H1 (cell line): ENCODE results near the gene AMPH. TPM values are rescaled to one million over a fixed set of nuclear protein-coding genes. Genes with fewer than 3 reads are reported as not detected.

Experiments
- CTCF ChIA-PET: fragments of 300-600 bp; sonication (Branson Sonifier 250); formaldehyde crosslinking; loops from one replicate; lab custom pipeline; 2021; ENCODE audit not compliant: partially characterized antibody; lab: Charles Lee
- POLR2A ChIA-PET: fragments of 300-600 bp; sonication (Branson Sonifier 250); formaldehyde crosslinking; loops from one replicate; lab custom pipeline; 2021; ENCODE audit warnings: inconsistent platforms; ENCODE audit not compliant: partially characterized antibody; lab: Charles Lee
- DNase-seq, 2 experiments: peaks; one replicate each; pipeline versions ENCODE4 v3.0.0 to v3.0.0-alpha.2; 2010 to 2022; ENCODE audit warnings: low spot score in 2 of 2, low read depth in 1 of 2, mixed read lengths in 1 of 2
- FAIRE-seq: peaks from 2 replicates; lab custom pipeline; 2011; peaks lifted over from hg19 to GRCh38; lab: Jason Lieb, UNC
- H2AFZ ChIP-seq: 2 replicates; pipeline ENCODE4 v1.8.1; 2012; ENCODE audit warnings: low read length, inconsistent platforms
- H2AK5ac ChIP-seq: 2 replicates; pipeline ENCODE4 v1.6.1; 2013; ENCODE audit warnings: low read depth, low read length
- H2BK120ac ChIP-seq: replicated peaks from 2 replicates; pipeline ENCODE3; 2013; ENCODE audit warnings: low read depth, low read length, inconsistent platforms
- H2BK12ac ChIP-seq: 2 replicates; pipeline ENCODE4 v1.6.1; 2013; ENCODE audit warnings: low read depth, low read length
- H2BK15ac ChIP-seq: 2 replicates; pipeline ENCODE4 v1.6.1; 2013; ENCODE audit warnings: low read length
- H2BK20ac ChIP-seq: 2 replicates; pipeline ENCODE4 v1.6.1; 2013; ENCODE audit warnings: low read length
- H2BK5ac ChIP-seq: 2 replicates; pipeline ENCODE4 v1.6.1; 2013; ENCODE audit warnings: low read depth, low read length
- H3K14ac ChIP-seq: 2 replicates; pipeline ENCODE4 v1.6.1; 2013; ENCODE audit warnings: inconsistent platforms; ENCODE audit not compliant: insufficient read length
- H3K18ac ChIP-seq: 2 replicates; pipeline ENCODE4 v1.6.1; 2013; ENCODE audit warnings: low read length; ENCODE audit errors: extremely low read depth
- H3K23ac ChIP-seq: 2 replicates; pipeline ENCODE4 v1.6.1; 2013; ENCODE audit warnings: inconsistent platforms; ENCODE audit not compliant: insufficient read length
- H3K23me2 ChIP-seq: 2 replicates; pipeline ENCODE4 v1.6.1; 2013; ENCODE audit warnings: low read depth, low read length
- H3K27ac ChIP-seq: 2 replicates; pipeline ENCODE4 v1.6.1; 2011; ENCODE audit warnings: low read depth, low read length, inconsistent platforms
- H3K27me3 ChIP-seq, 4 experiments: replicated peaks in 1 of 4; 1 replicate in 1 of 4; 2 replicates in 3 of 4; pipeline versions ENCODE4 v1.6.1 to v1.8.1; 2011 to 2013; ENCODE audit warnings: low read length in 3 of 4, mild to moderate bottlenecking in 3 of 4, inconsistent platforms in 2 of 4, mixed read lengths in 2 of 4, moderate library complexity in 1 of 4; ENCODE audit not compliant: control insufficient read depth in 3 of 4, insufficient read depth in 3 of 4; ENCODE audit errors: extremely low read depth in 1 of 4
- H3K36me3 ChIP-seq, 4 experiments: 2 replicates each; pipeline versions ENCODE4 v1.6.1 to v1.8.1; 2011 to 2013; ENCODE audit warnings: mild to moderate bottlenecking in 4 of 4, low read length in 3 of 4, moderate library complexity in 2 of 4, control low read depth in 1 of 4, inconsistent platforms in 1 of 4; ENCODE audit not compliant: insufficient read depth in 4 of 4, control insufficient read depth in 2 of 4
- H3K4ac ChIP-seq: replicated peaks from 2 replicates; pipeline ENCODE3; 2013; ENCODE audit warnings: low read length, low read depth, mixed read lengths, inconsistent platforms; ENCODE audit not compliant: insufficient read length
- H3K4me1 ChIP-seq, 4 experiments: replicated peaks in 1 of 4; 1 replicate in 1 of 4; 2 replicates in 3 of 4; pipeline versions ENCODE4 v1.6.1 to v1.8.1; 2011 to 2013; ENCODE audit warnings: low read length in 3 of 4, inconsistent platforms in 2 of 4, mixed read lengths in 1 of 4; ENCODE audit not compliant: insufficient read depth in 4 of 4, control insufficient read depth in 3 of 4
- H3K4me2 ChIP-seq, 2 experiments: 2 replicates each; pipeline versions ENCODE4 v1.6.1 to v1.8.1; 2011 to 2013; ENCODE audit warnings: low read depth in 2 of 2, low read length in 2 of 2, control low read depth in 1 of 2, inconsistent platforms in 1 of 2, mild to moderate bottlenecking in 1 of 2; ENCODE audit not compliant: insufficient read depth in 1 of 2
- H3K4me3 ChIP-seq, 4 experiments: fragments of 200-600, 300-600 bp in 1 of 4; sonication (generic), shearing (Covaris generic), sonication (Bioruptor Twin) in 1 of 4; 2 replicates each; pipeline versions ENCODE4 v1.5.1 to v1.8.1; 2011 to 2016; ENCODE audit warnings: low read length in 4 of 4, low read depth in 3 of 4, control low read depth in 2 of 4, inconsistent platforms in 2 of 4, mild to moderate bottlenecking in 2 of 4, mixed read lengths in 1 of 4, moderate library complexity in 1 of 4; ENCODE audit not compliant: insufficient read depth in 2 of 4; ENCODE audit errors: extremely low read depth in 1 of 4
- H3K56ac ChIP-seq: replicated peaks from 2 replicates; pipeline ENCODE3; 2013; ENCODE audit warnings: low read depth, mild to moderate bottlenecking, mixed read lengths, low read length, inconsistent platforms; ENCODE audit not compliant: insufficient read length
- H3K79me1 ChIP-seq: 2 replicates; pipeline ENCODE4 v1.6.1; 2013; ENCODE audit warnings: low read depth, low read length, control low read depth
- H3K79me2 ChIP-seq, 2 experiments: 2 replicates each; pipeline versions ENCODE4 v1.6.1 to v1.8.1; 2012 to 2013; ENCODE audit warnings: low read length in 2 of 2, mild to moderate bottlenecking in 2 of 2, inconsistent platforms in 1 of 2; ENCODE audit not compliant: insufficient read depth in 2 of 2, control insufficient read depth in 1 of 2
- H3K9ac ChIP-seq, 4 experiments: replicated peaks in 1 of 4; 1 replicate in 1 of 4; 2 replicates in 3 of 4; pipeline versions ENCODE4 v1.6.1 to v1.8.1; 2011 to 2013; ENCODE audit warnings: low read depth in 3 of 4, low read length in 3 of 4, control low read depth in 2 of 4, mild to moderate bottlenecking in 2 of 4, moderate library complexity in 2 of 4, inconsistent platforms in 1 of 4; ENCODE audit errors: extremely low read depth in 1 of 4
- H3K9me3 ChIP-seq, 2 experiments: 2 replicates each; pipeline versions ENCODE4 v1.6.1 to v1.8.1; 2012 to 2013; ENCODE audit warnings: mild to moderate bottlenecking in 2 of 2, moderate library complexity in 2 of 2, control low read depth in 1 of 2, inconsistent platforms in 1 of 2, low read depth in 1 of 2, low read length in 1 of 2, mixed read lengths in 1 of 2; ENCODE audit not compliant: insufficient read depth in 2 of 2
- H4K20me1 ChIP-seq, 2 experiments: replicated peaks in 1 of 2; 2 replicates each; pipeline versions ENCODE3 to v1.8.1; 2011 to 2013; ENCODE audit warnings: inconsistent platforms in 2 of 2, low read length in 2 of 2, mild to moderate bottlenecking in 1 of 2; ENCODE audit not compliant: insufficient read depth in 2 of 2, control insufficient read depth in 1 of 2
- H4K5ac ChIP-seq: 2 replicates; pipeline ENCODE4 v1.6.1; 2013; ENCODE audit warnings: low read length, low read depth, mixed read lengths, inconsistent platforms; ENCODE audit not compliant: insufficient read length
- H4K8ac ChIP-seq: 2 replicates; pipeline ENCODE4 v1.8.0; 2013; ENCODE audit warnings: mild to moderate bottlenecking, moderate library complexity, low read length, inconsistent platforms; ENCODE audit not compliant: insufficient read depth; ENCODE audit errors: extremely low read depth
- H4K91ac ChIP-seq: replicated peaks from 2 replicates; pipeline ENCODE3; 2013; ENCODE audit warnings: low read length, mixed read lengths, inconsistent platforms; ENCODE audit not compliant: insufficient read length
- CTBP2 ChIP-seq: IDR thresholded peaks from 2 replicates; pipeline ENCODE4 v1.7.0; 2011; ENCODE audit warnings: borderline replicate concordance, mild to moderate bottlenecking, moderate library complexity, mixed read lengths, low read length; ENCODE audit not compliant: insufficient read depth, insufficient read length
- SP1 ChIP-seq: IDR thresholded peaks from 2 replicates; pipeline ENCODE4 v1.6.1; 2011; ENCODE audit warnings: low read depth, low read length
- WGBS, 2 experiments: shearing (Covaris generic) in 1 of 2; methylation state at CpG; one replicate each; pipeline versions ENCODE4 v1.1.6 to v1.1.7; 2013 to 2015; ENCODE audit warnings: low lambda C conversion rate in 2 of 2, mixed read lengths in 2 of 2, inconsistent platforms in 1 of 2, low coverage in 1 of 2, missing lambda C conversion rate in 1 of 2; ENCODE audit not compliant: insufficient replicate concordance in 2 of 2, insufficient coverage in 1 of 2, insufficient read length in 1 of 2; ENCODE audit errors: extremely low coverage in 1 of 2, missing lambda C conversion rate in 1 of 2; 5-methylcytosine and 5-hydroxymethylcytosine counted together
- polyA plus RNA-seq, 7 experiments: library from polyadenylated mRNA; depleted of rRNA in 3 of 7; stranded (reverse) in 5 of 7; unstranded in 2 of 7; fragments of >200 nt in 5 of 7; fragments of 200-250 nt in 2 of 7; gene quantifications; 1 replicate in 5 of 7; 2 replicates in 1 of 7; 4 replicates in 1 of 7; pipeline versions ENCODE4 v1.2.1 to v1.2.3, GENCODE V29; 2011 to 2013; ENCODE audit warnings: missing spikeins in 2 of 7, mixed read lengths in 2 of 7
- total RNA-seq: library from RNA; stranded (reverse); fragmentation: NEBNext Ultra II Directional; extraction: Animal tissue kit (Norgen Biotek cat#: 25700); gene quantifications from 2 replicates; pipeline ENCODE4 v1.2.1, GENCODE V29; 2021

Gene AMPH
- total and polyA plus RNA-seq, 2 of the 8 experiments (the other 6 are each of a cell fraction or from before 2014, with no cell fraction given): 7.3 to 12.2 TPM

- no peak overlapping the region for H3K27ac ChIP-seq
- H3K79me2 ChIP-seq: no peaks in the 10 kb centered on the region
- H2AFZ ChIP-seq: no peak overlapping the region
- no peak overlapping the region for H3K56ac ChIP-seq
- no peaks in the 10 kb centered on the region for H3K23me2 ChIP-seq
- no peaks in the 10 kb centered on the region for H3K27me3 ChIP-seq
- H3K9me3 ChIP-seq: no peaks in the 10 kb centered on the region
- no peak overlapping the region for H2BK20ac ChIP-seq
- no peak overlapping the region for H4K5ac ChIP-seq
- H3K4me3 ChIP-seq: no peak overlapping the region
- no peak overlapping the region for H4K91ac ChIP-seq
- no peak overlapping the region for H2BK12ac ChIP-seq
- no peak overlapping the region for H4K8ac ChIP-seq
- H3K18ac ChIP-seq: no peak overlapping the region
- H3K14ac ChIP-seq: no peak overlapping the region
- no peak overlapping the region for H2BK5ac ChIP-seq
- 85% methylated on average over 1 of the region's 1 CpG; no CpG with 5 or more reads in 1 of the 2 experiments for WGBS, 2 experiments
- no peak overlapping the region for H3K23ac ChIP-seq
- no peak overlapping the region for H2BK15ac ChIP-seq
- H3K36me3 ChIP-seq: no peaks in the 10 kb centered on the region
- DNase-seq (no peak), FAIRE-seq (no peak)
- no peak overlapping the region for H3K4me2 ChIP-seq
- H2AK5ac ChIP-seq: no peak overlapping the region
- H2BK120ac ChIP-seq: no peak overlapping the region
- no peak overlapping the region for H3K9ac ChIP-seq
- no peak overlapping the region for H3K4ac ChIP-seq
- H3K4me1 ChIP-seq: no peaks in the 10 kb centered on the region; a peak in 1 of 7 replicates
- ChIA-PET CTCF (interaction anchor here (1.1 to 1.2 kb wide), 2 partner anchors 8 to 36 kb away, joined by 3 read pairs; no protein-coding TSS in a partner anchor), POLR2A (no interaction called here)
- no peaks in the 10 kb centered on the region for H4K20me1 ChIP-seq
- no peaks in the 10 kb centered on the region for H3K79me1 ChIP-seq
- no peak for TF ChIP-seq SP1
- TF ChIP-seq CTBP2: no peak
Measured at GRCh38 chr7:38506004-38506403, 125.2 kb downstream of the AMPH start.
